ENCODE results near the gene EPS15. TPM values are rescaled to one million over a fixed set of nuclear protein-coding genes. Genes with fewer than 3 reads are reported as not detected.
"Not testable (repeated sequence)": the region's sequence is repeated elsewhere in the genome, so short reads cannot be mapped to it uniquely, and the experiment has no call there.

Gene EPS15
- total and polyA plus RNA-seq, 5 experiments from 2014 or later: 29.5 to 53.8 (median 41.1) TPM

- H3K9me3 Mint-ChIP-seq, H3K27me3 Mint-ChIP-seq, H3K4me1 Mint-ChIP-seq, POLR2A ChIA-PET, DNase-seq, ATAC-seq: not testable (repeated sequence)
- Mint-ChIP-seq H3K36me3 (peaks cover 15 to 55% (median 42%) of the 10 kb centered on the region in 3 donors), H3K27ac (peak overlapping the region in 2 of 10 donors; percentile 9 to 63), H3K4me3 (peak overlapping the region in 1 of 10 donors; percentile 10)
Observed at GRCh38 chr1:51411820-51412219, 107.2 kb downstream of the EPS15 start.

GRCh38 chr1:51410568-51411460 lies 108.3 kb downstream of the EPS15 start:
- Mint-ChIP-seq H3K36me3 (peaks cover 15 to 60% (median 45%) of the 10 kb centered on the region in 3 donors), H3K4me3 (no peak overlapping the region), H3K27me3 (no peaks in the 10 kb centered on the region), H3K4me1 (peaks cover 0 to 3% (median 0%) of the 10 kb centered on the region in 4 donors), H3K27ac (no peak overlapping the region), H3K9me3 (peaks cover 0 to 6% (median 0%) of the 10 kb centered on the region in 9 donors)
- POLR2A ChIA-PET: no interaction called here
- ATAC-seq (no peak), DNase-seq (no peak)

- H3K9me3 Mint-ChIP-seq, H3K27me3 Mint-ChIP-seq, H3K4me1 Mint-ChIP-seq, H3K4me3 Mint-ChIP-seq, ATAC-seq, DNase-seq, H3K27ac Mint-ChIP-seq: not testable (repeated sequence)
- peaks cover 15 to 68% (median 48%) of the 10 kb centered on the region in 3 donors for H3K36me3 Mint-ChIP-seq
- POLR2A ChIA-PET: interaction anchor here (0.8 kb wide), 1 partner anchor 64 kb away, joined by 4 read pairs; no protein-coding TSS in a partner anchor
Observed at GRCh38 chr1:51409755-51410541, 109.1 kb downstream of the EPS15 start.

GRCh38 chr1:51392241-51392640 lies 126.8 kb downstream of the EPS15 start:
- H3K4me3 Mint-ChIP-seq: no peak overlapping the region
- H3K27ac Mint-ChIP-seq: no peak overlapping the region
- peaks cover 0 to 5% (median 0%) of the 10 kb centered on the region in 9 donors for H3K9me3 Mint-ChIP-seq
- POLR2A ChIA-PET: interaction anchor here (0.5 kb wide), 1 partner anchor 372 kb away, joined by 4 read pairs; no protein-coding TSS in a partner anchor
- H3K36me3 Mint-ChIP-seq: peaks cover 18 to 75% (median 47%) of the 10 kb centered on the region in 3 donors
- no peak for ATAC-seq
- H3K4me1 Mint-ChIP-seq: no peaks in the 10 kb centered on the region
- DNase-seq: no peak
- H3K27me3 Mint-ChIP-seq: no peaks in the 10 kb centered on the region

- peak overlapping the region in 1 of 10 donors; percentile 20 for H3K27ac Mint-ChIP-seq
- POLR2A ChIA-PET, ATAC-seq, DNase-seq, H3K9me3 Mint-ChIP-seq, H3K4me3 Mint-ChIP-seq, H3K4me1 Mint-ChIP-seq, H3K27me3 Mint-ChIP-seq: not testable (repeated sequence)
- peaks cover 29 to 73% (median 56%) of the 10 kb centered on the region in 3 donors for H3K36me3 Mint-ChIP-seq
Observed at GRCh38 chr1:51390641-51391040, 128.4 kb downstream of the EPS15 start.

- DNase-seq, H3K27ac Mint-ChIP-seq, POLR2A ChIA-PET, H3K4me1 Mint-ChIP-seq, H3K27me3 Mint-ChIP-seq, ATAC-seq, H3K4me3 Mint-ChIP-seq: not testable (repeated sequence)
- Mint-ChIP-seq H3K36me3 (peaks cover 41 to 79% (median 65%) of the 10 kb centered on the region in 3 donors), H3K9me3 (peaks cover 0 to 24% (median 10%) of the 10 kb centered on the region in 9 donors)
Observed at GRCh38 chr1:51387288-51387687, 131.8 kb downstream of the EPS15 start.

GRCh38 chr1:51386259-51386658 lies 132.8 kb downstream of the EPS15 start:
- ATAC-seq, H3K4me1 Mint-ChIP-seq, H3K4me3 Mint-ChIP-seq, POLR2A ChIA-PET, H3K27me3 Mint-ChIP-seq, DNase-seq: not testable (repeated sequence)
- H3K9me3 Mint-ChIP-seq: peaks cover 0 to 24% (median 10%) of the 10 kb centered on the region in 9 donors
- H3K36me3 Mint-ChIP-seq: peaks cover 34 to 78% (median 60%) of the 10 kb centered on the region in 3 donors
- peak overlapping the region in 1 of 10 donors; percentile 53 for H3K27ac Mint-ChIP-seq

- POLR2A ChIA-PET: no interaction called here
- no peak for DNase-seq
- ATAC-seq: no peak
- Mint-ChIP-seq H3K27ac (no peak overlapping the region), H3K36me3 (peaks cover 33 to 81% (median 62%) of the 10 kb centered on the region in 3 donors), H3K27me3 (no peaks in the 10 kb centered on the region), H3K4me1 (peaks cover 0 to 5% (median 2%) of the 10 kb centered on the region in 4 donors), H3K9me3 (peaks cover 0 to 24% (median 10%) of the 10 kb centered on the region in 9 donors), H3K4me3 (no peak overlapping the region)
Observed at GRCh38 chr1:51385776-51386175, 133.3 kb downstream of the EPS15 start.

GRCh38 chr1:51381964-51382363 lies 137.1 kb downstream of the EPS15 start:
- peaks cover 0 to 5% (median 2%) of the 10 kb centered on the region in 4 donors for H3K4me1 Mint-ChIP-seq
- no peaks in the 10 kb centered on the region for H3K27me3 Mint-ChIP-seq
- POLR2A ChIA-PET: no interaction called here
- H3K27ac Mint-ChIP-seq: peak overlapping the region in 1 of 10 donors; percentile 50
- DNase-seq (no peak), ATAC-seq (no peak)
- peaks cover 0 to 22% (median 10%) of the 10 kb centered on the region in 9 donors for H3K9me3 Mint-ChIP-seq
- peaks cover 38 to 87% (median 70%) of the 10 kb centered on the region in 3 donors for H3K36me3 Mint-ChIP-seq
- no peak overlapping the region for H3K4me3 Mint-ChIP-seq

- ATAC-seq (no peak), DNase-seq (no peak)
- Mint-ChIP-seq H3K4me1 (peaks cover 0 to 5% (median 0%) of the 10 kb centered on the region in 4 donors), H3K9me3 (peaks cover 0 to 19% (median 9%) of the 10 kb centered on the region in 9 donors), H3K27me3 (no peaks in the 10 kb centered on the region), H3K4me3 (no peak overlapping the region), H3K27ac (no peak overlapping the region), H3K36me3 (peaks cover 30 to 85% (median 62%) of the 10 kb centered on the region in 3 donors)
- POLR2A ChIA-PET: no interaction called here
Observed at GRCh38 chr1:51380936-51381335, 138.1 kb downstream of the EPS15 start.

GRCh38 chr1:51378871-51379270 lies 140.2 kb downstream of the EPS15 start:
- ATAC-seq: no peak
- Mint-ChIP-seq H3K27ac (no peak overlapping the region), H3K4me3 (no peak overlapping the region), H3K27me3 (no peaks in the 10 kb centered on the region), H3K4me1 (peaks cover 0 to 5% (median 0%) of the 10 kb centered on the region in 4 donors), H3K9me3 (peaks cover 0 to 10% (median 3%) of the 10 kb centered on the region in 9 donors), H3K36me3 (peaks cover 17 to 80% (median 50%) of the 10 kb centered on the region in 3 donors)
- POLR2A ChIA-PET: no interaction called here
- no peak for DNase-seq

GRCh38 chr1:51373898-51374297 lies 145.2 kb downstream of the EPS15 start:
- H3K36me3 Mint-ChIP-seq: peaks cover 8 to 73% (median 35%) of the 10 kb centered on the region in 3 donors
- H3K27ac Mint-ChIP-seq: no peak overlapping the region
- POLR2A ChIA-PET: no interaction called here
- DNase-seq (no peak), ATAC-seq (no peak)
- peaks cover 0 to 1% (median 0%) of the 10 kb centered on the region in 4 donors for H3K4me1 Mint-ChIP-seq
- no peak overlapping the region for H3K4me3 Mint-ChIP-seq
- no peaks in the 10 kb centered on the region for H3K9me3 Mint-ChIP-seq
- H3K27me3 Mint-ChIP-seq: no peaks in the 10 kb centered on the region
